GM18907 (cell line): ENCODE measurements around the gene IRF7.

Experiments
- ATAC-seq: cut with Tn5 transposase; IDR thresholded peaks from one replicate; pipeline ENCODE4 v1.9.1; 2021; ENCODE audit warnings: mild to moderate bottlenecking, moderate library complexity; ENCODE audit not compliant: unreplicated experiment

Gene IRF7

DNA sequence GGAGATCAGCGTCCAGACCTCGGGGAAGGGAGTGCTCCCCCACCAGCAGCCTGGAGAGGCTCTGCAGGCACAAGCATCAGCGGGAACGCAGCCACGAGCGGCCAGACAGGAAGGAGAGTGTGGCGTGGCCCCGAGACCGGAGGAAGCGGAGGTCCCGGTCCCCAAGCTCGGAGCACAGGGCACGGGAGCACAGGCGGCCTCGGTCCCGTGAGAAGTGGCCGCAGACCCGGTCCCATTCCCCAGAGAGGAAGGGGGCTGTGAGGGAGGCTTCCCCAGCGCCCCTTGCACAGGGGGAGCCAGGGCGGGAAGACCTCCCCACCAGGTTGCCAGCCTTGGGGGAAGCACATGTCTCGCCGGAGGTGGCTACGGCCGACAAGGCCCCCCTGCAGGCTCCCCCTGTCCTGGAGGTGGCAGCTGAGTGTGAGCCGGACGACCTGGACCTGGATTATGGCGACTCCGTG, 6.9 kb downstream of the IRF7 start:
- no peak for ATAC-seq

DNA sequence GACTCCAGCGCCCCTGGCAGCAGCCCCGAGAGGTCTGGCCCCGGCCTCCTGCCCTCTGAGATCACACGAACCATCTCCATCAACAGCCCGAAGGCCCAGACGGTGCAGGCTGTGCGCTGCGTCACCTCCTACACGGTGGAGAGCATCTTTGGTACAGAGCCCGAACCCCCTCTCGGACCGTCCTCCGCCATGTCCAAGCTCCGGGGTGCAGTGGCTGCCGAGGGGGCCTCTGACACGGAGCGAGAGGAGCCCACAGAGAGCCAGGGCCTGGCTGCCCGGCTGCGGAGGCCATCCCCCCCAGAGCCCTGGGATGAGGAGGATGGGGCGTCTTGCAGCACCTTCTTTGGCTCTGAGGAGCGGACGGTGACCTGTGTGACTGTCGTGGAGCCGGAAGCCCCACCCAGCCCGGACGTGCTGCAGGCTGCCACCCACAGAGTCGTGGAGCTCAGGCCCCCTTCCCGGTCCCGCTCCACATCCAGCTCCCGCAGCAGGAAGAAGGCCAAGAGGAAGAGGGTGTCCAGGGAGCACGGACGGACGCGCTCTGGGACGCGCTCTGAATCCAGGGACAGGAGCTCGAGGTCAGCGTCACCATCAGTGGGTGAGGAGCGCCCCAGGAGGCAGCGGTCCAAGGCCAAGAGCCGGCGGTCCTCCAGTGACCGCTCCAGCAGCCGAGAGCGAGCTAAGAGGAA, 7.6 kb downstream of the IRF7 start:
- no peak for ATAC-seq

DNA sequence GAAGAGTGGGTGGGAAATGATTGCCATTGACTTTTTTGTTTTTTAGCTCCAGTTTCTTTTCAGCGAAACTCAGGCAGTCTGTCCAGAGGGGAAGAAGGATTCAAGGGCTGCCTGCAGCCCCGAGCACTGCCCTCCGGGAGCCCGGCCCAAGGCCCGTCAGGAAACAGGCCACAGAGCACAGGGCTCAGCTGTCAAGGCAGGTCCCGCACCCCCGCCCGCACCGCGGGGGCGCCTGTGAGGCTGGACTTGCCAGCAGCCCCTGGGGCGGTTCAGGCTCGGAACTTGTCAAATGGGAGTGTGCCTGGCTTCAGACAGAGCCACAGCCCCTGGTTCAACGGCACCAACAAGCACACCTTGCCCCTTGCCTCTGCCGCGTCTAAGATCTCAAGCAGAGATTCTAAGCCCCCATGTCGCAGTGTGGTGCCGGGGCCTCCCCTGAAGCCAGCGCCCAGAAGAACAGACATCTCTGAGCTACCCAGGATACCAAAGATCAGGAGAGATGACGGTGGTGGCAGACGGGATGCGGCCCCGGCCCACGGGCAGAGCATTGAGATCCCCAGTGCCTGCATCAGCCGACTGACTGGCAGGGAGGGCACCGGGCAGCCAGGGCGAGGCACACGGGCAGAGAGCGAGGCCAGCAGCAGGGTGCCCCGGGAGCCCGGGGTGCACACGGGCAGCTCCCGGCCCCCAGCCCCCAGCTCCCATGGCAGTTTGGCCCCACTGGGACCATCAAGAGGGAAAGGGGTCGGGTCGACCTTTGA, 8.6 kb downstream of the IRF7 start:
- ATAC-seq: no peak

DNA sequence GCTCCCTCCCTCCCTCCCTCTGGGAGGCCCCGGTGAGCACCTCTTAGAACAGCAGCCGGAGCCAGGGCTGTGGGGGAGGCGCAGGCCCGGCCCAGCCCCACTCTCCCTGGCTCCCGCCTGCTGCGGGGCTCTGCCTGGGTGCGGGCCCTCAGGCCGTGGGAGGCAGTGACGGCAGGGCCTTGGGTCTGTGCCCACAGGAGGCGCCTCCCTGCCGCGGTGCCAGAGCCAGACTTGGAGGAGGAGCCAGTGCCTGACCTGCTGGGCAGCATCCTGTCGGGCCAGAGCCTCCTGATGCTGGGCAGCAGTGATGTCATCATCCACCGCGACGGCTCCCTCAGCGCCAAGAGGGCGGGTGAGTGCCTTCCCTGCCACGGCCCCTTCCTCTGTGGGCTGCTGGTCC, 9.5 kb downstream of the IRF7 start:
- no peak for ATAC-seq

DNA sequence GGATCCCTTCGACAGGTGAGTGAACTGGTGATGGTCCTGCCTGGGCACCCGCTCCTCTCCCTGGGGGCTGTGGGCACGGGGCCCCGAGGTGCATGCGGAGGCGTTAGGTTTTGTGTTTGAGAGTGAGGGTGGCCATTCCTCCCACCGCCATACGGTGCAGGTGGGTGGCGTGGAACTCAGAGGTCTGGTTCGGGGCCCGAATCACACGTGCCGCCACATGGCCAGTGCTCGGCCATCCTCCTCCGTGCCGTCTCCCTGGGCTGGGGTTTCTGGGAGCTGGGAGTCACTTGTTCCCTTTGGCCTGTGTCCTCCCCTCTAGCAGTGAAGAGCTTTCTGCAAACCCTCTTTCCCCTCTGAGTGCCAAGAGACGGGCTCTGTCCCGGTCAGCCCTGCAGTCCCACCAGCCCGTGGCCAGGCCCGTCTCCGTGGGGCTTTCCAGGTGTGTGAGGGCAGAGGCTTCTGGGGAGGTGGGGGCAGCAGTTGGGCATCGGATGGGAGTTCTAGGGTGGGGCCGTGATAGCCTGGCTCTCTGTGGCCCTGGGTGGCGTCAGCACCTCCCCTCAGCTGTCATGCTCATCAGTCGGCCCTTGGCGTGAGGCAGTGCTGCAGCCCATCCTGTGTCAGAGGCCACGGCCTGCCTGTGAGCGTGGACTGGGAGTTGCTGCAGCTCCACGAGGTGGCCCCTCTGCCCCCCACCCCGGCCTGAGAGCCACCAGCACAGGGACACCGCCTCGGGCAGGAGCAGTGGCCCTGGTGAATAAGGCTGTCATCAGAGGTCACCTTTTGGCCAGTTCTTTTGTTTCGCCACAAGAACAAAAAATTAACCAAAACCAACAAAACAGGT, 10.2 kb downstream of the IRF7 start:
- no peak for ATAC-seq

DNA sequence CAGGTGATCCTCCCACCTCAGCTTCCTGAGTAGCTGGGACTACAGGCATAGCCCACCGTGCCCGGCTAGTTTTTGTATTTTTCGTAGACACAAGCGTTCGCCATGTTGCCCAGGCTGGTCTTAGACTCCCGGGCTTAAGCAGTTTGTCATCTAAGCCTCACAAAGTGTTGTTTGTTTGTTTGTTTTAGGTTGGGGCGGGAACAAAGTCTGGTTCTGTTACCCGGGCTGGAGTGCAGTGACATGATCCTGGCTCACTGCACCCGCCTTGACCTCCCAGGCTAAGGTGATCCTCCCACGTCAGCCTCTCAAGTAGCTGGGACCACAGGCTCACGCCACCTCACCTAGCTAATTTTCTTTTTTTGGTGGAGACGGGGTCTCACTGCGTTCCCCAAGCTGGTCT, 12.6 kb downstream of the IRF7 start:
- ATAC-seq: no peak

DNA sequence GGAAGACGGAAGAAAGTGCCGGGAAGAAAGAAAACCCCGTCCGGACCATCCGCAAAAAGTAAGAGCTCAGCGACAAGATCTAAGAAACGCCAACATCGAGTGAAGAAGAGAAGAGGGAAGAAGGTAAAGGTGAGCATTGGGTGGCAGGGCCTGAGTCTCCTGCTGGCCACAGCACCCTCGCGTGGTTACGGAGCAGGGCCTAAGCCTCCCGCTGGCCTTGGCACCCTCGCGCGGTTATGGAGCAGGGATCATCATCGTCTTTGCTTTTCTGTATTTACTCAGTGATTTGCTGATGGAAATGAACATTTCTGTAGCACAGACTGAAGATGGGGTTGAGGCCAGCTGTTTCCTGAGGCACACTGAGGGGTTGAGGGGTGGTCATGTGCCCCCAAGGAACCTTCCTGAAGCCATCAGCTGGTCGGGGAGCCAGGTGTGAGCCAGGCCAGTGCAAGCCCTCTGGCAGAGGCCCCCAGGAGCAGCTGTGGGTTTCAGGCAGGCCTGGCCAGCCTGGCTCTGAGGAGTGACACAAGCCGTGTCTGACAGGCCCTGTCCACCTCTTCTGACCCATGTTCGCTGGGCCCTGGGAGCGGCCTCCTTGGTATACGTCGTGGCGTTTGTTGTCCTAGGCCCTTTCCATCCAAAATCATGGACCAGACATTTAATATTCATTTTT, 14.0 kb downstream of the IRF7 start:
- no peak for ATAC-seq

DNA sequence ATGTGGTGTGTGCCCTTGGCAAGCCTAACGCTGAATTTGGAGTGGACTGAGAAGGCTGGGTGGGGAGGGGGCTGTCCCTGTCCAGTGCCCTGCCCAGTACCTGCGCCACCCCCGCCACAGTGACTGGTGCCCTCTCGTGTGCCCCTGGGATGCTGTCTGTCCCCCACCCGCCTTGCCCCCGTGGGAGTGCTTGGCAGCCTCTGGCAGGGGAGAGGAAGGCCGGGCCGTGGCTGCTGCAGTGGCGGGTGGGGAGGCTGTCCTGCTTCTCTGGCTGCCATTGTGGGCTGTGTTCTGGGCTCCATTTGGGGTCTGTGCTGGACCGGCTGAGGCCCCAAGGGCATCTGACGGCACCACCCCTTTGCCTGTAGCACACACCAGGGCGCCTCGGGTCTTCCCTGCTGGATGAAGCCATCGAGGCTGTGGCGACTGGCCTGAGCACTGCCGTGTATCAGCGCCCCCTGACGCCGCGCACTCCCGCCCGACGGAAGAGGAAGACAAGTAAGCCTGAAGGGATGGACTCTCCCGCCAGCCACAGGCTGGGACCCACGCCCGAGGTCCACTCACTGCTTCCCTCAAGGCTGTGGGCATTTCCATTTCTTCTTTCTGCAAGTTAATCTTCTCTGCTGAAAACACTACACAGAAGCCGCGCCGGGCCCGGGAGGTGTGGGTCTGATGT, 17.6 kb downstream of the IRF7 start:
- no peak for ATAC-seq

DNA sequence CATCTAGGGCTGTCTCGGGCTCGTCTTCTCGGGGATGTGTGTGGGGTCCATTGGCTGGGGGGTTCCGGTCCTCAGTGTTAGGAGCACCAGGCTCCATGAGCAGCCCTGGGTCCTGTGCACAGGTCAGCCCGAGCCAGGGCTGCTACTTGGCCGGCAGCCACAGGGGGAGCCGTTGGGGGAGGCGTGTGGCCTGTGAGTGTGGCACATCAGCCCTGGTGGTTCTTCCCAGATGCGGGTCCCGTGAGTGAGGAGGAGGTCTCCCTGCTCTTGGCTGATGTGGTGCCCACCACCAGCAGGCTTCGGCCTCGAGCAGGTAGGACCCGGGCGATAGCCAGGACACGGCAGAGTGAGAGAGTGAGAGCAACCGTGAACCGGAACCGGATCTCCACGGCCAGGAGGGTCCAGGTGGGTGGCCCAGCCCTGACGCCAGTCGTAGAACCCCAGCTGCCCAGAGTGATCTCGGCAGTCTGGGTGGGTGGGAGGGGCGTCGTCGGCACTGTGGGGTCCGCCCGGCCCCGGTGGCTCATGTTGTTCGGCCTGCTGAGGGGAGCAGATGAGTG, 18.5 kb downstream of the IRF7 start:
- no peak for ATAC-seq

DNA sequence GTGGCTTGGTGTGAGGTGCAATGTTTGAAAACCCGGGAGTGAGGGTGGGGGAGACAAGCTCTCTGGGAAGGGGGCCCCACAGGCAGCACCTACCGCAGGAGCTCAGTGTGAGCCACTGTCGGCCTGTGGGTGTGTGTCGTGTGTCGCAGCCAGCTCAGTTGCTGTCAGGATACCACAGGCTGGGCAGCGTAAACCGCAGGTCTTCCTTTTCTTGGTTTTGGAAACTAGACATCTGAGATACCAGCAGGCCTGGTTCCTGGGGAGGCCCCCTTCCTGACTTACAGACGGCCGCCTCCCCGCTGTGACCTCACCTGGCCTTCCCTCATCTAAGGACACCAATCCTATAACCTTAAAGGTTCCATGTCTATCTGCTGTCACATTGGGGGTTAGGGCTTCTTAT, 19.4 kb downstream of the IRF7 start:
- no peak for ATAC-seq

DNA sequence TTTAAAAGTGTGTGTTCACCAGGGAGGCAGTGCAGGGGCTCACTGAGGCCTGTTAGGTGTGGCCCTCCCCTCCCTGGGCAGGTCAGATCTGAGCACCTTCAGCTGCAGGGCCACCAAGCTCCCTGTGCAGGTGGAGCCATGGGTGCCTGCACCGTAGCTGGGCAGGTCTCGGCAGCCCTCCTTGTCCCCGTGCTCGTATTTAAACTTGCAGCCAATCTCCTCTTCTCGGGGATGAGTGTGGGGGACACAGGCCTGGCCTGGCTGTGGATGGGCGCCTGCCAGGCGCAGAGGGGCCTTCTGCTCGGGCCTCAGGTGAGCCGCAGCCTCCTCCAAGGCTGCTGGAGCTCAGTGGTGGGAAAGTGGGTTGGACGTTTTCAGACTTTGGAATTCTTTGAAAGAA, 20.4 kb downstream of the IRF7 start:
- ATAC-seq: no peak

DNA sequence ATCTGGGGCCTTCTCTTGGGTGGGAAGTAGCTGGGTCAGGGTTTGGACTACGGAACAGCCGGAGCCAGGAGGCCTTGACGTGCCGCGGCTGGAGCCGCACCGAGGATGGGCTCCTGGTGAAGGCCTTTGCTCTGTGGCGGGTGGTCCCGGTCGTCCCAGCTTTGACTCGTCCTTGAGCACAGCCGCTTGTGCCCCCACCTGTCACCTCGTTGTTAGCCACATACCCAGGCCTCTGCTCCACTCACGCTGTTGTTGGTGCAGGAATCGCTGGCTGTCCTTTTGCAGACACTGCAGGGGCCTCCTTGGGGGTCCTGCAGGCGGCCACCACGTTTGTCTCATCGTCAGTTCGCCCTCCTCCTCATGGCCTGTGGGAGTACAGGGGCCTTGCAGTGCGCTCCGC, 22.4 kb downstream of the IRF7 start:
- no peak for ATAC-seq

DNA sequence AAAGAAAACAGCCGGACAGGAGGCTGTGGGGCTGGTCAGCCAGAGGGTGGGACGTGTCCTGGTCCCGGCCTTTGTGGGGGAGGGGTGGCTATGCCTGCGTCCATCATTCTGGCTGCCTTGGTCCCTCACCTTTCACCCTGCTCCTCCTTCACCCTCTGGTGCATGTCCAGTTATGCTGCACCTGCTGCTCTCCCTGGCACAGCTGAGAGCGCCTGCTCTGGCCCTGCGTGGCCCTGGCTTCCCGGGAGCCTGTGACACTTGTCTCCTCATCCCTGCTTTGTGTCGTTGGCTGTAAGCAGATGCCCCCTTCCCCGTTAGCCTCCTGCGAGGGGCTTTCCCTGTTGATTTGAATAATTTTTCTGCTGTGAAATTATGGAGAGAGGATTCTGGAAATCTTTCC, 22.8 kb downstream of the IRF7 start:
- ATAC-seq: no peak

DNA sequence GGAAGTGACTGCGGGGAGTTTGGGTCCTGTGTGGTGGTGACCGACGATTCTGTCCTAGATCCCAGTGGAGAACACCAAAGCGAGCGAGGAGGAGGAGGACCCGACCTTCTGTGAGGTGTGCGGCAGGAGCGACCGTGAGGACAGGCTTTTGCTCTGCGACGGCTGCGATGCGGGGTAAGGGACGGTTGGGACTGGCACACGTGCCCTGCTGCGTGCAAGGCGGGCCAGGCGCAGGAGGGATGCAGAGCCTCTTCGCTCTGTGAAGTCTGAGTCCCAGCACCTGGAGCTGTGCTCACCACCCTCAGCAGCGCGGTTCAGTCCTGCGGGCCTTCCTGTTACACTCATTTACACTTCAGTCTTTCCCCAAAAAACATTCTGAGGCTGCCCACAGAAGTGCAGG, 23.2 kb downstream of the IRF7 start:
- ATAC-seq: no peak

DNA sequence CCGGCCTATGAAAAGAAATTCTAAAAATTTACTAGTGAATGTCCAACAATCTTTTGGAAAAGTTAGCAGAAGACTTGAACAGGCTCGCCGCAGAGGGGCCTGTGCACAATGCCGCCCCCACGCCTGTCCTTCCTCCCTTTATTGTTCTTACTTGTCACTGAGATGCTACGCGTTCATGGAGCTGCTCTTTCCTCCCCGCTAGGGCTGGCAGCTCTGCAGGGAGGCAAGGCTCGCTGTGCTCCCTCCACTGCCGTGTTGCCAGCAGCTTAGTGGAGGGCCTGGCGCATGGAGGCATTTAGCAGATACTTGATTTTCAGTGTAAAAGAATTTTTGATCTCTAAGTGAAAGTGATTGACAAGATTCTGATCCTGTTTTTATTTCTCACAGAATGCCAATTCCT, 24.8 kb downstream of the IRF7 start:
- ATAC-seq: no peak

DNA sequence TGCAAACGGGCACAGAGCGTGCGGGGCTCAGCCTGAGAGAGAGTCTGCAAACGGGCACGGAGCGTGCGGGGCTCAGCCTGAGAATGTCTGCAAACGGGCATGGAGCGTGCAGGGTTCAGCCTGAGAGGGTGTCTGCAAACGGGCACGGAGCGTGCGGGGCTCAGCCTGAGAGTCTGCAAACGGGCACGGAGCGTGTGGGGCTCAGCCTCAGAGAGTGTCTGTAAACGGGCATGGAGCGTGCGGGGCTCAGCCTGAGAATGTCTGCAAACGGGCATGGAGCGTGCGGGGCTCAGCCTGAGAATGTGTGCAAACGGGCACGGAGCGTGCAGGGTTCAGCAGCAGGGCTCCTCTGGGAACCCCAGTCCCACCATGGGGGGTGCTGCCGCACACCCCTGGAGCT, 26.0 kb downstream of the IRF7 start:
- no peak for ATAC-seq

DNA sequence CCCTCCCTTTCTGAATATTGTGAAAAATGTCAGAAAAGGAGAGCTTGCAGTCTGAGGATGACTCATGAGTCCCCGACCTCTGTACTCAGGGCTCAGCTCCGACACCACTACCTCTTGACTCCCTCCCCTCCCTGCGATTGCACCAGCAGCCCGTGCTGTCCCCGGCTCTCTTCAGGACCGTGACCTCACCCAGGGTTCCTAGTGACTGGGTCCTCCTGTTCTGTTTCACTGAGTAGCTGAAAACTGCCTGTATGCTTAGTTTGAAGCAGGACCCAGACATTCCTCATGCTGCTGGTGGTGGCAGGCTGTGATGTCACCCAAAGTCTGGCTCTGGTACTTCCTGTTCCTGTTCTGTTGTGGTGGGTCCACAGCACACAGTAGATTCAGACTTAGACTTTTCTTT, 27.8 kb downstream of the IRF7 start:
- ATAC-seq: no peak

DNA sequence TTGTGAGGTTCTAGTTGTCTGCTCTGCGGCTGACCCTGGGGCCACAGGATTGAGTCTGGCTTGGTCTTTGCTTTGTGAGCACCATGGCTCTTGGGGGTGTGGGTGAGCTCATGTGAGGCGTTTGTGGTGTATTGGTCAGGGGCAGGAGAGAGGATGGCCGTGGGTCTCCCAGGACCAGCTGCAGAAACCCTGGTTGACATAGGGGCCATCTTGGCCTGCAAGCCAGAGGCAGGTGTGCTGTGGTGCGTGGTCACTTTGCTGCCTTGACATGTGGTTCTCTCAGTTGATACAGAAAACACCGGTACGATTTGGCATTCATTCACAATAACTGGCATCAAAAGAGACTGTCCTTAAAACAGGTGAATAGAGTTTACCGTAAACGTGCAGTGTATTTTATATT, 28.2 kb downstream of the IRF7 start:
- ATAC-seq: no peak

DNA sequence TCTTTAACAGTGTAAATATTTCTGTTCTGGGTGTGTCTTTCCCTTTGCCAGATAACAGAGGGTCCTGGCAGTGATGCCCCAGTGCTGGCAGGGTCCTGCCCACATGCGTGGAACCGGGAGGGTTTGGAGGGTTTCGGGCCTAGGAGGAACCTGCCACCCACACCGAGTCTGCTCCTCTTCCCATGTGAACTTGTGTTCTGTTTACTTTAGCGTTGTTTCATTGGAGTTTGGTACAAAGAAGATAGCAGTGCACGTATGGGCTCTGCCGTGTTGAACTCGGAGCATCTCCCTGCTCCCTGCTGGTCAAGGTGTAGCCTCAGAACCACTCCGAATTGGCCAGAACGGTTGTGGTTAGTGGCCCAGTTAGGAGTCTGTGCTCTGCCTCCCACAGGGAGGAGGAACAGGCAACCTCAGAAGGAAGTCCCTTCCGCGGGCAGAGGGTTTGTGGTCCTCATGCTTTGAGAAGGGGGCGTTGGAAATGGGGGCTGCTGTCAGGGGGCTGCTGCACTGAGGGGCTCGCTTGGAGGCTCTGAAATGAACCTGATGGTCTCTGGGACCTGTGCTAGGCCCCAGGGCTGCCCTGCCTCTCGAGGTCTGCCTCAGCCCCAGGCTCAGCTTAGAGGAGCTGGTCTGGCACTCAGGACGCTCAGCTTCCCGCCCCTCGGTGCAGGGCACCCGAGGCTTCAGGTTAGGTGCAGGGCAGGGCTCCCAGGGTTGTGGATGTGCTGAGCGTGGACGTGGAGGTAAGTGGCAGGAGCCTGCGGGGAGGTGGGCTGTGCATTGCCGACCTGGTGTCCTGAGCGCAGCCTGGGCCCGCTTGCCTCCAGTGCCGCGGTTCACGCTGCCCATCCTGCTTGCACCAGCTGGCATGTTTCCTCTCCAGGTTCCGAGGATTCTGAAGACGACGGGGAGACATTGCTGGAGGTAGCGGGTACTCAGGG, 29.1 kb downstream of the IRF7 start:
- no peak for ATAC-seq
